ENCODE measurements around the gene KBTBD13.

GRCh38 chr15:65110676-65111292 lies 34.2 kb downstream of the KBTBD13 start:
- TF ChIP-seq CTCF (IDR thresholded peaks at IDR 0.05) (no peak), REST (IDR thresholded peaks at IDR 0.05; ENCODE audit: insufficient read depth in 1 of 2, low read depth in 2 of 2, low read length in 1 of 2) (no peak)

All from Panc1 (cell line).